ENCODE results near the gene CLK3. TPM values are rescaled to one million over a fixed set of nuclear protein-coding genes. Genes with fewer than 3 reads are reported as not detected.

Gene CLK3
- total RNA-seq, 6 experiments from 2014 or later, result 27.8 to 44.1 (median 33.2) TPM

GRCh38 chr15:74613089-74613952 is 2.3 kb upstream of the CLK3 start:
- no peaks in the 10 kb centered on the region for H3K36me3 ChIP-seq
- no peaks in the 10 kb centered on the region for H3K27me3 ChIP-seq
- no peak for TF ChIP-seq POLR2A (IDR thresholded peaks at IDR 0.05)
- TF ChIP-seq, protein P1, sequence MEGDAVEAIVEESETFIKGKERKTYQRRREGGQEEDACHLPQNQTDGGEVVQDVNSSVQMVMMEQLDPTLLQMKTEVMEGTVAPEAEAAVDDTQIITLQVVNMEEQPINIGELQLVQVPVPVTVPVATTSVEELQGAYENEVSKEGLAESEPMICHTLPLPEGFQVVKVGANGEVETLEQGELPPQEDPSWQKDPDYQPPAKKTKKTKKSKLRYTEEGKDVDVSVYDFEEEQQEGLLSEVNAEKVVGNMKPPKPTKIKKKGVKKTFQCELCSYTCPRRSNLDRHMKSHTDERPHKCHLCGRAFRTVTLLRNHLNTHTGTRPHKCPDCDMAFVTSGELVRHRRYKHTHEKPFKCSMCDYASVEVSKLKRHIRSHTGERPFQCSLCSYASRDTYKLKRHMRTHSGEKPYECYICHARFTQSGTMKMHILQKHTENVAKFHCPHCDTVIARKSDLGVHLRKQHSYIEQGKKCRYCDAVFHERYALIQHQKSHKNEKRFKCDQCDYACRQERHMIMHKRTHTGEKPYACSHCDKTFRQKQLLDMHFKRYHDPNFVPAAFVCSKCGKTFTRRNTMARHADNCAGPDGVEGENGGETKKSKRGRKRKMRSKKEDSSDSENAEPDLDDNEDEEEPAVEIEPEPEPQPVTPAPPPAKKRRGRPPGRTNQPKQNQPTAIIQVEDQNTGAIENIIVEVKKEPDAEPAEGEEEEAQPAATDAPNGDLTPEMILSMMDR (IDR thresholded peaks at IDR 0.05), result no peak
- DNase-seq (no peak), ATAC-seq (no peak)
- peaks cover 0 to 18% (median 5%) of the 10 kb centered on the region in 4 donors for H3K4me1 ChIP-seq
- WGBS (ENCODE audit: insufficient coverage, low coverage, low lambda C conversion rate, missing lambda C conversion rate), result 73% methylated on average over 3 of the region's 6 CpGs
- no peak overlapping the region for H3K27ac ChIP-seq
- H3K9me3 ChIP-seq, result no peaks in the 10 kb centered on the region
- intact Hi-C loops (cut with DNase I), result loop anchor here (5.0 to 10.0 kb wide), 3 partner anchors 69 to 239 kb away; partner anchors contain the start of gene ARID3B (in 2 of the 2)
- H3K4me3 ChIP-seq, result no peak overlapping the region

GRCh38 chr15:74613953-74614743 is 1.5 kb upstream of the CLK3 start:
- peak overlapping the region; percentile 94 to 99 (median 98) for H3K4me3 ChIP-seq
- 39% methylated on average over 23 of the region's 38 CpGs for WGBS (ENCODE audit: insufficient coverage, low coverage, low lambda C conversion rate, missing lambda C conversion rate)
- peak overlapping the region; percentile 91 to 99 (median 92) for H3K27ac ChIP-seq
- no peak for TF ChIP-seq POLR2A (IDR thresholded peaks at IDR 0.05)
- TF ChIP-seq, protein P1 (IDR thresholded peaks at IDR 0.05), result no peak
- H3K4me1 ChIP-seq, result peaks cover 0 to 22% (median 5%) of the 10 kb centered on the region in 4 donors
- no peak for ATAC-seq
- H3K36me3 ChIP-seq, result peaks cover 0 to 3% (median 0%) of the 10 kb centered on the region in 4 donors
- DNase-seq, result no peak
- no peaks in the 10 kb centered on the region for H3K27me3 ChIP-seq
- no peaks in the 10 kb centered on the region for H3K9me3 ChIP-seq
- intact Hi-C loops (cut with DNase I), result loop anchor here (5.0 to 10.0 kb wide), 3 partner anchors 69 to 239 kb away; partner anchors contain the start of gene ARID3B (in 2 of the 2)

GRCh38 chr15:74614744-74615507 is 710 bp upstream of the CLK3 start:
- no peaks in the 10 kb centered on the region for H3K27me3 ChIP-seq
- peaks cover 0 to 22% (median 5%) of the 10 kb centered on the region in 4 donors for H3K4me1 ChIP-seq
- peaks cover 0 to 11% (median 2%) of the 10 kb centered on the region in 4 donors for H3K36me3 ChIP-seq
- ATAC-seq (peak; percentile 65 to 70 (median 67)), DNase-seq (peak; percentile 86 to 89 (median 86))
- peak overlapping the region; percentile 94 to 99 (median 98) for H3K4me3 ChIP-seq
- no peak for TF ChIP-seq POLR2A (IDR thresholded peaks at IDR 0.05)
- TF ChIP-seq, protein P1 (IDR thresholded peaks at IDR 0.05), result no peak
- H3K27ac ChIP-seq, result peak overlapping the region; percentile 91 to 99 (median 92)
- WGBS (ENCODE audit: insufficient coverage, low coverage, low lambda C conversion rate, missing lambda C conversion rate), result 0% methylated on average over 4 of the region's 76 CpGs
- intact Hi-C loops (cut with DNase I), result loop anchor here (5.0 to 10.0 kb wide), 3 partner anchors 70 to 240 kb away; partner anchors contain the start of gene ARID3B (in 2 of the 2)
- H3K9me3 ChIP-seq, result no peaks in the 10 kb centered on the region
